Measurements from ENCODE around the gene GEMIN8. TPM values are rescaled to one million over a fixed set of nuclear protein-coding genes. Genes with fewer than 3 reads are reported as not detected.

The GEMIN8 gene
- total RNA-seq, 1 experiment from 2014 or later, result 14.8 TPM

GRCh38 chrX:13985697-13986435, 43.8 kb downstream of the GEMIN8 start:
- H3K36me3 Mint-ChIP-seq (ENCODE audit: insufficient read depth in 1 of 3, low read depth in 3 of 3), result peaks cover 0 to 7% (median 7%) of the 10 kb centered on the region in 3 experiments; a peak in 2 of 7 replicates
- H3K27ac Mint-ChIP-seq, result no peak overlapping the region
- no peaks in the 10 kb centered on the region for H3K79me1 ChIP-seq (ENCODE audit: insufficient read depth, low read depth, low read length, poor library complexity, severe bottlenecking)
- no peak overlapping the region for H3K4me3 Mint-ChIP-seq
- H3K23me2 ChIP-seq (ENCODE audit: insufficient read length, low read depth, low read length, poor library complexity, severe bottlenecking), result no peaks in the 10 kb centered on the region
- H3K9me3 Mint-ChIP-seq, result peaks cover 24 to 48% of the 10 kb centered on the region in 2 experiments
- H2AK5ac ChIP-seq (ENCODE audit: insufficient read length, low read length), result no peak overlapping the region
- no peak overlapping the region for H2AFZ ChIP-seq (ENCODE audit: low read length)
- TF ChIP-seq, protein P1, sequence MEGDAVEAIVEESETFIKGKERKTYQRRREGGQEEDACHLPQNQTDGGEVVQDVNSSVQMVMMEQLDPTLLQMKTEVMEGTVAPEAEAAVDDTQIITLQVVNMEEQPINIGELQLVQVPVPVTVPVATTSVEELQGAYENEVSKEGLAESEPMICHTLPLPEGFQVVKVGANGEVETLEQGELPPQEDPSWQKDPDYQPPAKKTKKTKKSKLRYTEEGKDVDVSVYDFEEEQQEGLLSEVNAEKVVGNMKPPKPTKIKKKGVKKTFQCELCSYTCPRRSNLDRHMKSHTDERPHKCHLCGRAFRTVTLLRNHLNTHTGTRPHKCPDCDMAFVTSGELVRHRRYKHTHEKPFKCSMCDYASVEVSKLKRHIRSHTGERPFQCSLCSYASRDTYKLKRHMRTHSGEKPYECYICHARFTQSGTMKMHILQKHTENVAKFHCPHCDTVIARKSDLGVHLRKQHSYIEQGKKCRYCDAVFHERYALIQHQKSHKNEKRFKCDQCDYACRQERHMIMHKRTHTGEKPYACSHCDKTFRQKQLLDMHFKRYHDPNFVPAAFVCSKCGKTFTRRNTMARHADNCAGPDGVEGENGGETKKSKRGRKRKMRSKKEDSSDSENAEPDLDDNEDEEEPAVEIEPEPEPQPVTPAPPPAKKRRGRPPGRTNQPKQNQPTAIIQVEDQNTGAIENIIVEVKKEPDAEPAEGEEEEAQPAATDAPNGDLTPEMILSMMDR (conservative IDR thresholded peaks at IDR 0.05), result no peak
- no peak overlapping the region for H2BK12ac ChIP-seq (ENCODE audit: insufficient read length, low read depth, low read length)
- H3K4me1 ChIP-seq (ENCODE audit: insufficient read depth, low read length), result no peaks in the 10 kb centered on the region; the same call in 1 of the 2 replicates
- no peak overlapping the region for H2BK5ac ChIP-seq (ENCODE audit: insufficient read length, low read length)
- no CpG with 5 or more reads among the region's 1 CpG for WGBS (ENCODE audit: extremely low coverage, insufficient read length, low lambda C conversion rate)
- no peak overlapping the region for H3K23ac ChIP-seq (ENCODE audit: insufficient read length, low read depth, low read length)
- no peak overlapping the region for H2BK120ac ChIP-seq (ENCODE audit: low read depth, low read length, poor library complexity, severe bottlenecking)
- no peak overlapping the region for H3K18ac ChIP-seq (ENCODE audit: insufficient read length, low read depth, low read length)
- no peak overlapping the region for H2BK20ac ChIP-seq (ENCODE audit: low read depth, low read length, poor library complexity, severe bottlenecking)
- H3K27me3 Mint-ChIP-seq (ENCODE audit: low read depth), result no peaks in the 10 kb centered on the region
- H3K4me1 Mint-ChIP-seq, result peaks cover 13 to 16% of the 10 kb centered on the region in 2 experiments
- no peaks in the 10 kb centered on the region for H4K20me1 ChIP-seq (ENCODE audit: control insufficient read depth, insufficient read depth, insufficient read length)
- no peaks in the 10 kb centered on the region for H3K79me2 ChIP-seq (ENCODE audit: insufficient read depth, low read length)
- DNase-seq, result no peak
- H3K56ac ChIP-seq (ENCODE audit: insufficient read length, low read depth, low read length), result no peak overlapping the region
- no peak overlapping the region for H3K9ac ChIP-seq (ENCODE audit: extremely low read depth, insufficient read length, low read length)
- H4K8ac ChIP-seq (replicated peaks; ENCODE audit: insufficient read length, low read depth, low read length), result no peak overlapping the region
- H4K5ac ChIP-seq (ENCODE audit: insufficient read length, low read depth, low read length), result no peak overlapping the region
- no peak overlapping the region for H3K27ac ChIP-seq (ENCODE audit: insufficient read length, low read depth, low read length)
- H3K27me3 ChIP-seq (ENCODE audit: insufficient read depth, low read length), result no peaks in the 10 kb centered on the region
- no peak overlapping the region for H3K4me2 ChIP-seq (ENCODE audit: insufficient read depth, insufficient read length, low read length)
- no peak overlapping the region for H3K14ac ChIP-seq (ENCODE audit: insufficient read depth, low read length)
- no peak overlapping the region for H4K91ac ChIP-seq (ENCODE audit: insufficient read length, low read depth, low read length)
- H3K4ac ChIP-seq (ENCODE audit: low read depth, low read length), result no peak overlapping the region
- no peak overlapping the region for H3T11ph ChIP-seq (ENCODE audit: low read length)
- no peak overlapping the region for H2BK15ac ChIP-seq (ENCODE audit: low read depth, low read length)
- peaks cover 6% of the 10 kb centered on the region for H3K9me3 ChIP-seq (ENCODE audit: control insufficient read depth, low read depth, low read length)

Measured in H9 (cell line).